Measurements from ENCODE around the gene MAJIN. TPM values are rescaled to one million over a fixed set of nuclear protein-coding genes. Genes with fewer than 3 reads are reported as not detected.

The MAJIN gene
- total and polyA plus RNA-seq, 2 experiments from 2014 or later, result not detected

- H3K9me2 ChIP-seq (replicated peaks; ENCODE audit: insufficient read depth), result no peaks in the 10 kb centered on the region
- H3K36me3 ChIP-seq (replicated peaks; ENCODE audit: insufficient read depth, low read depth), result no peaks in the 10 kb centered on the region
- peak overlapping the region; percentile 98 for H3K27ac ChIP-seq
- no peaks in the 10 kb centered on the region for H3K27me3 ChIP-seq
- TF ChIP-seq, protein P1, sequence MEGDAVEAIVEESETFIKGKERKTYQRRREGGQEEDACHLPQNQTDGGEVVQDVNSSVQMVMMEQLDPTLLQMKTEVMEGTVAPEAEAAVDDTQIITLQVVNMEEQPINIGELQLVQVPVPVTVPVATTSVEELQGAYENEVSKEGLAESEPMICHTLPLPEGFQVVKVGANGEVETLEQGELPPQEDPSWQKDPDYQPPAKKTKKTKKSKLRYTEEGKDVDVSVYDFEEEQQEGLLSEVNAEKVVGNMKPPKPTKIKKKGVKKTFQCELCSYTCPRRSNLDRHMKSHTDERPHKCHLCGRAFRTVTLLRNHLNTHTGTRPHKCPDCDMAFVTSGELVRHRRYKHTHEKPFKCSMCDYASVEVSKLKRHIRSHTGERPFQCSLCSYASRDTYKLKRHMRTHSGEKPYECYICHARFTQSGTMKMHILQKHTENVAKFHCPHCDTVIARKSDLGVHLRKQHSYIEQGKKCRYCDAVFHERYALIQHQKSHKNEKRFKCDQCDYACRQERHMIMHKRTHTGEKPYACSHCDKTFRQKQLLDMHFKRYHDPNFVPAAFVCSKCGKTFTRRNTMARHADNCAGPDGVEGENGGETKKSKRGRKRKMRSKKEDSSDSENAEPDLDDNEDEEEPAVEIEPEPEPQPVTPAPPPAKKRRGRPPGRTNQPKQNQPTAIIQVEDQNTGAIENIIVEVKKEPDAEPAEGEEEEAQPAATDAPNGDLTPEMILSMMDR (IDR thresholded peaks at IDR 0.05; ENCODE audit: poor library complexity), result no peak
- TF ChIP-seq EZH2 (IDR thresholded peaks at IDR 0.05; ENCODE audit: borderline replicate concordance) (no peak), EZH2phosphoT487 (IDR thresholded peaks at IDR 0.05; ENCODE audit: low read depth, severe bottlenecking, unreplicated experiment) (no peak)
- peak overlapping the region; percentile 56 for H3K4me3 ChIP-seq
- H4K20me1 ChIP-seq (ENCODE audit: insufficient read depth, poor library complexity, severe bottlenecking), result no peaks in the 10 kb centered on the region
- H3K9me3 ChIP-seq (ENCODE audit: low read depth), result no peaks in the 10 kb centered on the region
- peak overlapping the region; percentile 91 for H2AFZ ChIP-seq
- H3K4me1 ChIP-seq (ENCODE audit: insufficient read depth), result peaks cover 6% of the 10 kb centered on the region
- WGBS (ENCODE audit: low lambda C conversion rate, missing lambda C conversion rate), result 43% methylated on average over 23 of the region's 23 CpGs
- no peak for DNase-seq (ENCODE audit: low spot score)
- H3K79me2 ChIP-seq, result peaks cover 20% of the 10 kb centered on the region
- H3K4me2 ChIP-seq, result peak overlapping the region; percentile 91
Observed at GRCh38 chr11:65014726-65015227, 42.9 kb upstream of the MAJIN start.

DNA sequence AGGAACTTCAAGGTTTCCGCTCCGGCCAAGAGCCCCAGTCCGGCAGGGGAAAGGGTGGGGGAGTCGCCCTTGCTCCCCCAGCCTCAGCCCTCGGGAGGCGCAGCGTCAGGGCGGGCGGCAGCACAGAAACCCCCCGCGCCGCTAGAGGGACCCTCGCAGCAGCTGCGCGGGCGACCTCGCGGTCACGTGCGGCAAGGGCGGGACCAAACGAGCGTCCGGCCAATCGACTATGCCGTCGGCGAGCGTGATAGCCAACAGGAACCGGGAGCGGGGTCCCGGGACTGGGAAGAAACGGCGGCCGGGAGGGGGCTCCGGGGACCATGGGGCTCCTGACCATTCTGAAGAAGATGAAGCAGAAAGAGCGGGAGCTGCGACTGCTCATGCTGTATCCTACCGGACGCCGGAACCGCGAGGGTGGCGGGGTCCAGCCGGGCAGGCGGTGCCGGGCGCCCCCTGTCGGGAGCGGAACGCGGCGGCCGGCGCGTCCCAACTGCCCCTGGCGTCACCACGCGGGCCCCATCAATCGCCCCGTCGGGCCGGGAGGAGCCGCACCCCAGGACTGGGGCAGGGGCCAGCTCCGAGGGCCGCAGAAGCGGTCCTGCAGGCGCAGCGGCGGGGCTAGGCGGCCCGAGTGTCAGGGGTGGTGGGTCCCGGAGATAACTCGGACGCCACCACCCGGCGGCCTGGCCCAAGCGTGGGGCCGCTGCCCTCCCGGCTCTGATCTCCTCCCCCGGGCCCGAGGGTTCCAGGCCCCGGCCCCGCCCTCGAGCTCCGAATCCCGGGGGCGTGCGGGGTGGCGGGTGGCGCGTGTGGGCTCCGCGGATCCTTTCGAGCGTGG, 42.2 kb upstream of the MAJIN start, which contains the start of gene ARL2:
Gene ARL2, plus strand, starts transcription at position 273 of the 838 bp plus-strand sequence. Its CDS starts 48 bp downstream, at position 321.
- Histone ChIP-seq H3K9me3 (ENCODE audit: low read depth) (no peaks in the 10 kb centered on the region), H3K4me2 (peak within 1 kb of the TSS; percentile 91), H2AFZ (peak within 1 kb of the TSS; percentile 91), H4K20me1 (ENCODE audit: insufficient read depth, poor library complexity, severe bottlenecking) (no peaks in the 10 kb centered on the region), H3K9me2 (replicated peaks; ENCODE audit: insufficient read depth) (no peaks in the 10 kb centered on the region), H3K4me1 (ENCODE audit: insufficient read depth) (peaks cover 6% of the 10 kb centered on the region), H3K4me3 (peak within 1 kb of the TSS; percentile 56), H3K27me3 (no peaks in the 10 kb centered on the region), H3K27ac (peak within 1 kb of the TSS; percentile 98), H3K36me3 (replicated peaks; ENCODE audit: insufficient read depth, low read depth) (no peaks in the 10 kb centered on the region), H3K79me2 (peaks cover 20% of the 10 kb centered on the region)
- DNase-seq (ENCODE audit: low spot score), result peak; percentile 94
- TF ChIP-seq, protein P1 (IDR thresholded peaks at IDR 0.05; ENCODE audit: poor library complexity), result peak; percentile 68
- TF ChIP-seq EZH2 (IDR thresholded peaks at IDR 0.05; ENCODE audit: borderline replicate concordance) (no peak), EZH2phosphoT487 (IDR thresholded peaks at IDR 0.05; ENCODE audit: low read depth, severe bottlenecking, unreplicated experiment) (no peak)
- WGBS (ENCODE audit: low lambda C conversion rate, missing lambda C conversion rate), result 3% methylated on average over 71 of the region's 96 CpGs

GRCh38 chr11:65013130-65013887, 41.4 kb upstream of the MAJIN start:
- Histone ChIP-seq H3K9me2 (replicated peaks; ENCODE audit: insufficient read depth) (no peaks in the 10 kb centered on the region), H4K20me1 (ENCODE audit: insufficient read depth, poor library complexity, severe bottlenecking) (no peaks in the 10 kb centered on the region), H3K4me2 (peak overlapping the region; percentile 91), H3K27ac (peak overlapping the region; percentile 98), H3K4me3 (peak overlapping the region; percentile 56), H3K36me3 (replicated peaks; ENCODE audit: insufficient read depth, low read depth) (no peaks in the 10 kb centered on the region), H3K79me2 (peaks cover 20% of the 10 kb centered on the region), H3K9me3 (ENCODE audit: low read depth) (no peaks in the 10 kb centered on the region), H3K4me1 (ENCODE audit: insufficient read depth) (peaks cover 6% of the 10 kb centered on the region), H3K27me3 (no peaks in the 10 kb centered on the region), H2AFZ (peak overlapping the region; percentile 91)
- peak; percentile 95 for DNase-seq (ENCODE audit: low spot score)
- no peak for TF ChIP-seq EZH2phosphoT487 (IDR thresholded peaks at IDR 0.05; ENCODE audit: low read depth, severe bottlenecking, unreplicated experiment)
- TF ChIP-seq, protein P1 (IDR thresholded peaks at IDR 0.05; ENCODE audit: poor library complexity), result peak; percentile 71
- no peak for TF ChIP-seq EZH2 (IDR thresholded peaks at IDR 0.05; ENCODE audit: borderline replicate concordance)
- WGBS (ENCODE audit: low lambda C conversion rate, missing lambda C conversion rate), result 14% methylated on average over 22 of the region's 22 CpGs

All from hepatocyte (in vitro differentiated cells).